GM10248 (cell line): ENCODE data around the gene GCLM.
"Not testable (repeated sequence)": the region's sequence is repeated elsewhere in the genome, so short reads cannot be mapped to it uniquely, and the experiment has no call there.

ENCODE experiments used
- CTCF ChIA-PET: fragments of 300-600 bp; sonication (Branson Sonifier 250); formaldehyde crosslinking; extraction: SDS; loops from one replicate; lab custom pipeline; 2021; ENCODE audit warnings: antibody characterized with exemption; lab: Yijun Ruan, JAX
- POLR2A ChIA-PET: fragments of 350-650 bp; sonication (Branson Sonifier 250); formaldehyde crosslinking; extraction: SDS; loops from one replicate; lab custom pipeline; 2020; ENCODE audit warnings: antibody characterized with exemption; lab: Yijun Ruan, JAX
- DNase-seq: peaks from one replicate; pipeline ENCODE4 v3.0.0; 2012; ENCODE audit errors: extremely low spot score
- CTCF ChIP-seq: IDR thresholded peaks from 2 replicates; pipeline ENCODE4 v1.5.1; 2012; ENCODE audit warnings: mild to moderate bottlenecking, low read depth; ENCODE audit errors: extremely low read depth, missing control alignments, control extremely low read depth

Gene GCLM

GRCh38 chr1:93909146-93910050 lies at the start of gene GCLM:
Gene GCLM, minus strand, starts transcription at chr1:93909430. Its CDS starts 267 bp downstream, at chr1:93909163.
- POLR2A ChIA-PET, result no interaction called here
- CTCF ChIA-PET, result interaction anchor here (0.6 to 2.2 kb wide), 23 partner anchors 9 to 506 kb away, joined by 3 to 14 read pairs (median 4); partner anchors contain the start of gene DNTTIP2
- peak; percentile 97 for TF ChIP-seq CTCF
- peak; percentile 93 for DNase-seq

GRCh38 chr1:93958726-93959100 lies 49.5 kb upstream of the GCLM start:
- CTCF ChIA-PET, result interaction anchor here (0.9 to 1.8 kb wide), 3 partner anchors 8 to 18 kb away, joined by 3 to 5 read pairs (median 3); no protein-coding TSS in a partner anchor
- POLR2A ChIA-PET, result no interaction called here
- DNase-seq, result no peak
- TF ChIP-seq CTCF, result no peak

GRCh38 chr1:93958032-93958725 lies 48.9 kb upstream of the GCLM start:
- no peak for TF ChIP-seq CTCF
- ChIA-PET POLR2A (no interaction called here), CTCF (interaction anchor here (1.1 kb wide), 1 partner anchor 10 kb away, joined by 3 read pairs; no protein-coding TSS in a partner anchor)
- no peak for DNase-seq

GRCh38 chr1:93955765-93956164 lies 46.5 kb upstream of the GCLM start:
- ChIA-PET CTCF (no interaction called here), POLR2A (no interaction called here)
- no peak for TF ChIP-seq CTCF
- no peak for DNase-seq

GRCh38 chr1:93947002-93947686 lies 37.9 kb upstream of the GCLM start:
- DNase-seq, POLR2A ChIA-PET, CTCF ChIA-PET: not testable (repeated sequence)

- ChIA-PET POLR2A (no interaction called here), CTCF (no interaction called here)
- no peak for DNase-seq
- no peak for TF ChIP-seq CTCF
These were observed 29.4 kb upstream of the GCLM start for GRCh38 chr1:93938461-93939145.
